ENCODE data around the gene PLTP.
"Not testable (repeated sequence)": the region's sequence is repeated elsewhere in the genome, so short reads cannot be mapped to it uniquely, and the experiment has no call there.

PLTP gene

DNA sequence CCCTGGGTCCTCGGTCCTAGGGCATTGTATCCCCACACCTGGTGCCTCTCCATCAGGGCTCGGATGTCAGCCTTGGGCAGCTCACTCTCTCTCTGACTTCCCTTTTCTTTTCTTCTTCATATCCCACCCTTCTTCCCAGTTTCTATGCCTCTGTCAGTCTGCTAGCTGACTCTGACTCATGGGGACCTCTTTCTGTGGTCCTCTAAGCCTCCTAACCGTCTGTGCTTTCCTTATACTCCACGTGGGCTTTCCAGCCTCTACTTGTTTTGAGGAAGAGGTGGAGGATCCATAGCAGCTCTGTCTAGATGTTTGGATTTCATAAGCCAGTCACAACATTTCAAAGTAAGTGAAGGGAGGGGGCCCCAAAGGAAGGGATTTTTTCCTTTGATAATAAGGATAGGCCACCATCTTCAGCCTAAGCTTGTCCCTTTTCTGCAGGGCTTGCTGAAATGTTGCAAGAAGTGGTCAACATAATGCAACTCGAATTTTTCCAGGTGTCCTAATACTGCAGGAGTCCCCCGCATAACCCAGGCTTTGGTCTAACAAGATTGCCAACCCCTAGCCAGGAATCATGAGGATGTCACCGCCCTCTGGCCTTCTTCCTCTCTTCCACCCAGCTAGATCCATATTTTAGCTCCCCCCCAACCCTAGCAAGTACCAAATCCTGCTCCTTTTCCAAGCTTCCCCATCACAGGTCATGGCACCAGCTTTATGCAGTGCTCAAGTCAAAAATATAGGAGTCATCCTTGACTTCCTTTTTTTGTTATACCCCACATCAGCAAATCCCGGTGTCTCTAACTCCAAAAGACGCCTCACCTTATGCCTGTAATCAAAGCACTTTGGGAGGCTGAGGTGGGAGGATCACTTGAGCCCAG, 8.7 kb upstream of the PLTP start:
- DNase-seq (ENCODE audit: low read depth), result no peak

DNA sequence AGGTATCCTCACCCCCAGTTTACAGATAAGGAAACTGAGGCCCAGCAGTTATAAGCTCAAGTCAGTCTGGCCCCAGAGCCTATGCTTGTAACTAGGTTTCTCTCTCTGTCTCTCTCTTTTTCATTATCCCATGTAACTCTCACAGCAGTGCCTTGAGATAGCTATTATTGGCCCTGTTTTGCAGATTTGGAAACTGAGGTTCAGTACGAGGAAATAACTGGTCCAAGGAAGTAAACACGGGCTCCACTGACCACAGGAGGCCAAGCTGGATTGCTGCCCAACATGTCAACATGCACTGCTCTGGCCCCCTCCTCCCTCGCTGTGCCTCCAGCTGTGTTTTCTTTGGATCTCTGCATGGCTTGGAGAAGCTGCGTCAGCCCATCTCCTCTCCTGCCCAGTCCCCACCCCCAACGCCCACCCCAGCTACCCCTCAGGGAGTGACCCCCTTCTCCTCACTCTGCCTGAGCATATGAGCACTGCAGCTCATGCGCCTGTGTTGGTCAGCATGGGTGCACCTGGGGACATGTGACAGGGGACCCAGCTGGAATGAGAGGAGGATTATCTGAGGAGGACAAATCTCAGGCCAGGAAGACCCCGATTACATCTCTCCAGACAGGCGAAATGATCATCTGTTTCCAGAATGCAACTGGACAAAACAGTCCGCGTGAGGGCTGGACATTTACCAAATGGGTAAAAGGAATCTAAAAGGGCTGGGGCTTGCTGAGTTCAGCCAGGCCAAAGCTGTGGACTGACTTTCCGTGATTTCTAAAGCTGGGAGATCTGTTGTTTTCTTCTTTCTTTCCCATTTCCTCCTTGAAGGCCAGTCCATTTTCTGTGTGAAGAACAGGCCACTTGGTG, 7.8 kb upstream of the PLTP start:
- no peak for DNase-seq (ENCODE audit: low read depth)

- DNase-seq (ENCODE audit: low read depth), result no peak
Observed at GRCh38 chr20:45918779-45919537, 7.0 kb upstream of the PLTP start.

GRCh38 chr20:45918182-45918737, 6.3 kb upstream of the PLTP start:
- DNase-seq (ENCODE audit: low read depth), result no peak

GRCh38 chr20:45917790-45918141, 5.8 kb upstream of the PLTP start:
- DNase-seq (ENCODE audit: low read depth), result no peak

GRCh38 chr20:45913116-45913515, 1.2 kb upstream of the PLTP start:
- no peak for DNase-seq (ENCODE audit: low read depth)

DNA sequence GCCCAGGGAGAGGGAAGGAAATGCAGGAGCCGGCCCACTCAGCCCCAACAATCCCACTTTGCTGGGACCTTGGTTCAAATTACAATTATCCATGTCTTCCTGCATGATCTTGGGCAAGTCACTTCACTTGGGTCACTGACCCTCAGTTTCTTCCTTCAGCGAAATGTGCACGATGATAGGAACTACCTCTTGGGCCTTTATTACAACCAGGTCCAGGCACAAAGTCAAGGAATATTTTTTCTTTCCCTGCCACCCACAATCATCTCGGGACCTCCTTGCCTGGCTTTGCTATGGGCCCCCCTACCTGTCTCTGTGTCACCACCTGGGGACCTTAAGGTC, 358 bp upstream of the PLTP start:
- DNase-seq (ENCODE audit: low read depth), result no peak

DNA sequence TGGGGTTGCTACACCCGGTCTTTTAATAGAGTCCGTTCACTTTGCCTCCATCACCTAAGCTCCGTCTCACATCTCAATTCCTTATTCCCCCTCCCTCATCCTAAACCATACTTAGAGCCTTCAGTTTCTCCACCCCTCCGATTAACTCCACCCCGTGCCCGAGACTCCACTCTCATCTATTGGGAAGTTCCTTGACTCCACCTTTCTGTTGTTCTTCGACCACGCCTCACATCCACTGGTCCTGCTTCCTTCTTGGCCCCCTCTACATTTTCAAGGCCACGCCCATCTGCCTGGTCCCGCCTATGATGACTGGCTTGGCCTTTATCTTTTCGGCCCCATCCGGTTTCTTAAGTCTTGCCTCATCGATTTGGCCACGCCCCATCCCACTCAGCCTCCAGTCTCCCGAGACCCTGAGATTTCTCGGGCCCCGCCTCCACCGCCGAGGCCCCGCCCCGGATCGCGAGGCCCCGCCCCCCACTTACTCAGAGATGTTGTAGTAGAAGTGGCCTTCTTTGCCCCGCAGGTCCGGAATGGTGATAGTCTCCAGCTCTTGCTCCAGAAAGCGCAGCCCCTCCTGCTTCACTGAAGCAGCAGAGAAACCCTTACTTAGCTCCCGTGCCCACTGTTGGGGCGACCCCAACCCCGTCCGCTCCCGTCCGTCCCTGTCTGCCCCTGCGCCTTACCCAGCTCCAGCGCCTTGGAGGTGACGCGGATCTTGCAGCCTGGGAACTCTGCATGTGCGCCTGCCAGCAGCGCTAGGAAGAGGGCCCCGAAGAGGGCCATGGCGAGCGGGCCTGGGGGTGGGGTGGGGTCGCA, 1.1 kb downstream of the PLTP start:
- peak; percentile 92 for DNase-seq (ENCODE audit: low read depth)

DNA sequence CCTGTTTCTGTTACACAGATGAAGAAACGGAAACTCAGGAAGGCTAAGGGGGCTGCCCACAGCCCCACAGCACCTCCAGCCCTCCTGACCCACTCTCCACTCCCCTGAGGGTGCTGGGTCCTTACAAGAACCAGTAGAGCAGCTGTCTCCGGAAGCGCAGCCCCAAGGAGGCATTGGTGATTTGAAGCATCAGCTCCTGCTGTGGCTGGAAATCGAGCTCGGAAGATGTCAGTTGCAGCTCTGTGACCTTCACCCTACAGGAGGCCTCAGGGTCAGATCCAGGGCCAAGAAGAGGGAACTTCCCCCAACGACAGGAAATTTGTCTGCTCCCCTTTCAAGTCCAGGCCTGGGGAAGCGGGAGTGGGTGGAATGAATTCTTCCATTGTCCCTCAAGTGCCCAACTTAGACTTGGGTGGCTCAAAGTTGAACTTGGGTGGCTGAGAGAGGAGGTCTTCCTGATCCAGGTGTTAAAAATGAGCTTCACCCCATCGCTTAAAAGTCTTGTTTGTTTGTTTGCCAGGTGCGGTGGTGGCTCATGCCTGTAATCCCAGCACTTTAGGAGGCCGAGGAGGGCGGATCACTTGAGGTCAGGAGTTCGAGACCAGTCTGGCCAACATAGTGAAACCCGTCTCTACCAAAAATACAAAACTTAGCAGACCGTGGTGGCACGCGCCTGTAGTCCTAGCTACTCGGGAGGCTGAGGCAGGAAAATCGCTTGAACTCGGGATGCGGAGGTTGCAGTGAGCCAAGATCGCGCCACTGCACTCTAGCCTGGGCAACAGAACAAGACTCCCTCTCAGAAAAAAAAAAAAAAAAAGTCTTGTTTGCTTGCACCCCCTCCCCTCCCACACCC, 1.9 kb downstream of the PLTP start:
- DNase-seq (ENCODE audit: low read depth), result no peak

GRCh38 chr20:45909336-45909808, 2.6 kb downstream of the PLTP start:
- DNase-seq (ENCODE audit: low read depth), result no peak

GRCh38 chr20:45908084-45908483, 3.9 kb downstream of the PLTP start:
- DNase-seq (ENCODE audit: low read depth), result no peak

- DNase-seq (ENCODE audit: low read depth), result no peak
Observed at GRCh38 chr20:45907219-45907948, 4.6 kb downstream of the PLTP start.

DNA sequence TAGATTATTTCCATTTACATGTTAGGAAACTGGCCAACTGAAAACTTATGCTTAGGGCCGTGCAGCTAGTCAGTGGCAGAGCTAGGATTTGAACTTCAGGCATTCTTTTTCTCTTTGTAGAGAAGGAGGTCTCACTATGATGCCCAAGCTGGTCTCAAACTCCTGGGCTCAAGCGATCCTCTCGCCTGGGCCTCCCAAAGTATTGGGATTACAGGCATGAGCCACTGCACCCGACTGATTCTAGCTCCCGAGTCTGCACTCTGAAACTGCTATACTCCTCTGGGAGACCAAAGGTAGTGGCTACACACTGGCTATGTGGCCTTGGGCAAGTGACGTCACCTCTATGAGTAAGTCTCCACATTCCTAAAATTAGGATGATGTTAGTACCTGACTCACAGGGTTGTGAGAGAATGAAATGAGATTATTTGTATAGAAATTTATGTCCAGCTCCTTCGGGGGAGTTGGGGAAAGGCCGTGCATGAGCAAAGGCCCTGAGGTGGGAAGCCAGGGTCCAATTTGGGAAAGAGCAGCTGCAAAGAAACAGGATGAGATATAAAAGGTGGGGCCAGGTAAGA, 6.4 kb downstream of the PLTP start:
- DNase-seq (ENCODE audit: low read depth), result no peak

DNA sequence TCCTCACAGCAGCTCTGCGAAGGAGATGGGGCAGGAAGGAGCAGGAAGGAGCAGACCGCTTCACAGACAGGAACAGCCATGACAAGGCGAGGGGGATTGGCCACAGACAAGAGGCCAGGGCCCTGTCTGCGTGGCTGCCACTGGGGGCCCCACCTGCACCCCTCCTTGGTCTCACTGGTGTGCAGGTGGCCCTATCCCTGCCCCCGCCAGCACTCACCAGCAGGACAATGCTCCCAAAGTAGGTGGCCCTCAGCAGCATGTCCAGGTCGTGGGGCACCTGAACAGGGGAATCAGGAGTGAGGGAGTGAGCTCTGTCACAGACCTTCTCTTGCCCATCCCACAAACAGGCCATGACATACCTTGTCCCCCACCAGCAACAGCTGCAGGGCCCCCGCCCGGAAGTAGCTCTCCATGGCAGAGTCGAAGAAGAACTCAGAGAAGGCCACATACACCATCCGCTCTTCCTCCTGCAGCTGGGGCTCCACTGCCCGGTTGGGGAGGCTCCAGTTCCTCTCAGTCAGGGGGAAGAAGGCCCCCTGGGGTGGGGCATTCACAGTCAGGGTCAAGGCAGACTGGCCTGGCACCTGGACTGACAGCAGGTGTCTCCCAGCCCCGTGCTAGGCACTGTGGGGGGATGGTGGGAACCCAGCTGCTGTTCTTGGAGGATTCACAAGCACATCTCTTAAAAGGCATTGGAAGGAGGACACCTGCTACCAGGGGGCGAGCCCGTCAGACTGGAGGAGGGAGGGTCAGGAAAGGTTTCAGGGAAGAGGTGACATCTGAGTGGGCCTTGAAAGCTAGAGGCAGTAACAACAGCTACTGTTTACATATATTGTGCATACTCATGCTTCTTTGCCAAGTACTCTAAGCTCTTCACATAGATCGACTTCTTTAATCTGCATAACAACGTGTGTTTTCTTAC, 7.1 kb downstream of the PLTP start:
- DNase-seq (ENCODE audit: low read depth), result no peak

DNA sequence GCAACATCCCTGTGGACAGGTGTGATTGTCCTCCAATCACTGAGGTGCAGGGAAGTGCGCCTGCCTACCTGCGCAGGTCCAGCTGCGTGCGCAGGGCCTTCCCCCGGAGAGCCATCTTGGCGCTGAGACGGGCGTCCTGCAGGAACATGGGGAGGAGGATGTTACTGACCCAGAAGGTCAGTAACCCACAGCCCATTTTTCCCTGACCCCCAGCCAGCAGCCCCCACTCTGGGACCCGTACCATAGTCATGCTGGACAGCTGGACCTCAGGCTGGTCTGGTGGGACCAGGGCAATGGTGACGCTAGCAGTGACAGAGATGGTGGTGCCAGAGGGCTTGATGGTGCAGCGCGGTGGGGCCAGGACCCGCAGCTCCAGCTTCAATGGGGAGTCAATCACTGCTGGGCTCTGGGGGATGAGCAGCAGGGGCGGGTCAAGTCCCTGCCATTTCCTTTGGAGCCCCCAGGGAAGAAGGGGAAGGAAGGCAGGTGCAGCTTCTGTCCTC, 9.7 kb downstream of the PLTP start:
- DNase-seq (ENCODE audit: low read depth), result no peak

DNA sequence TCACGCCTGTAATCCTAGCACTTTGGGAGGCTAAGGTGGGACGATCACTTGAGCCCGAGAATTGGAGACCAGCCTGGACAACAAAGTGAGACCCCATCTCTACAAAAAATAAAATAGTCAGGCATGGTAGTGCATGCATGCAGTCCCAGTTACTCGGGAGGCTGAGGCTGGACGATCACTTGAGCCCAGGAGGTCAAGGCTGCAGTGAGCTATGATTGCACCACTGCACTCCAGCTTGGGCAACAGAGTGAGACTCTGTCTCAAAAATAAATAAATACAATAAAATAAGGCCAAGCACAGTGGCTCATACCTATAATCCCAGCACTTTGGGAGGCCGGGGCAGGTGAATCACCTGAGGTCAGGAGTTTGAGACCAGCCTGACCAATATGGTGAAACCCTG, 10.6 kb downstream of the PLTP start:
- DNase-seq (ENCODE audit: low read depth), result not testable (repeated sequence)

DNA sequence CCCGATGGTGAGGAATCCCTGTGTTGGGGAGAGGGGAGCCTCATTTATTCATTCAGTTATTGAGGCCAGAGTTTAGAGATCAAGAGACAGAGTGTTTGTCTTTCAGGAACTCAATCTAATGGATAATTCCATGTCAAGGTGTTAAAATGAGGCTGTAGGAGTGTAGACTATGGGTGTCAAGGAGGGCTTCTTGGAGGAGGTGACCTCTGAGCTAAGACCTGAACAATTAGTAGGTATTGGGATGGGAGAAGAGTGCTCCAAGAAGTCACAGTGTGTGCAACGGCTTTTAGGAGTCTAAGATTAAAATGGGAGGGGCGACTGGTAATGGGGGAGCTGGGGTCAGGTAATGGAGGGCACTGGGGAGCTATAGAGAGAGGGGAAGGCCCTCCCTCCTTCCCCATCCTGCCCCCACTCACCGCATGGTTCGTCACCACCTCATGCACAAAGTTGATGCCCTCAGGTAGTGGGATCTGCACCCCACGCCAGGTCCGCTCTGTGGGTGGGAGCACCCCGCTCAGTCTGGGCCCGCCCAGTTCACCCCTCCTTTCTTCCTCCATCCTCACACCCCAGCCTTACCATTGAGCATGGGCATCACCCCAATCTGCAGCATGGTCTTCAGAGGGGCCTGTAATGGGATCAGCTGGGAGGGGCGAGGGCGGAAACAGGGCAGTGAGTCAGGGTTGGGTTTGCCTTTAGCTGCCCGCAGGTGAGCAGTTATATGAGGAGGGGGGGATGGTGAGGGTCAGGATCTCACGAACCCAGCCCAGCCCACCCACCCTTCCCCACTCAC, 12.7 kb downstream of the PLTP start:
- no peak for DNase-seq (ENCODE audit: low read depth)
